H9 (cell line): Measurements from ENCODE around the gene IFNA6. TPM values are rescaled to one million over a fixed set of nuclear protein-coding genes. Genes with fewer than 3 reads are reported as not detected.

Experiments used
- DNase-seq: peaks from one replicate; pipeline ENCODE4 v3.0.0-alpha.2; 2017
- H2AFZ ChIP-seq: one replicate; pipeline ENCODE4 v1.6.1; 2013; ENCODE audit warnings: mild to moderate bottlenecking, low read length, control low read depth, moderate library complexity
- H2AK5ac ChIP-seq: 2 replicates; pipeline ENCODE4 v1.6.1; 2013; ENCODE audit warnings: low read length, control low read depth, mixed read lengths; ENCODE audit not compliant: insufficient read length
- H2BK120ac ChIP-seq: one replicate; pipeline ENCODE4 v1.6.1; 2013; ENCODE audit warnings: low read depth, mild to moderate bottlenecking, low read length, control low read depth, inconsistent platforms; ENCODE audit not compliant: poor library complexity, severe bottlenecking
- H2BK12ac ChIP-seq: 2 replicates; pipeline ENCODE4 v1.6.1; 2013; ENCODE audit warnings: low read length, control low read depth, mixed read lengths, low read depth; ENCODE audit not compliant: insufficient read length
- H2BK15ac ChIP-seq: 2 replicates; pipeline ENCODE4 v1.6.1; 2013; ENCODE audit warnings: low read depth, low read length, control low read depth
- H2BK20ac ChIP-seq: one replicate; pipeline ENCODE4 v1.6.1; 2013; ENCODE audit warnings: low read depth, mild to moderate bottlenecking, low read length, control low read depth, inconsistent platforms; ENCODE audit not compliant: poor library complexity, severe bottlenecking
- H2BK5ac ChIP-seq: 2 replicates; pipeline ENCODE4 v1.6.1; 2013; ENCODE audit warnings: low read length, control low read depth, mixed read lengths; ENCODE audit not compliant: insufficient read length
- H3K14ac ChIP-seq: 2 replicates; pipeline ENCODE4 v1.6.1; 2013; ENCODE audit warnings: low read length, control low read depth; ENCODE audit not compliant: insufficient read depth
- H3K18ac ChIP-seq: 2 replicates; pipeline ENCODE4 v1.6.1; 2013; ENCODE audit warnings: low read depth, mild to moderate bottlenecking, mixed read lengths, low read length, control low read depth; ENCODE audit not compliant: insufficient read length
- H3K23ac ChIP-seq: 2 replicates; pipeline ENCODE4 v1.6.1; 2013; ENCODE audit warnings: low read length, control low read depth, mixed read lengths, low read depth; ENCODE audit not compliant: insufficient read length
- H3K23me2 ChIP-seq: 2 replicates; pipeline ENCODE4 v1.6.1; 2013; ENCODE audit warnings: low read depth, mild to moderate bottlenecking, mixed read lengths, low read length, control low read depth; ENCODE audit not compliant: insufficient read length, poor library complexity, severe bottlenecking
- H3K27ac ChIP-seq: 2 replicates; pipeline ENCODE4 v1.5.1; 2013; ENCODE audit warnings: low read length, control low read depth, mixed read lengths, low read depth; ENCODE audit not compliant: insufficient read length
- H3K27me3 ChIP-seq: 2 replicates; pipeline ENCODE4 v1.6.1; 2013; ENCODE audit warnings: low read length, control low read depth, inconsistent platforms; ENCODE audit not compliant: insufficient read depth
- H3K4ac ChIP-seq: 2 replicates; pipeline ENCODE4 v1.6.1; 2013; ENCODE audit warnings: low read depth, mild to moderate bottlenecking, control low read depth, inconsistent platforms, low read length, moderate library complexity
- H3K4me1 ChIP-seq: 2 replicates; pipeline ENCODE4 v1.6.1; 2013; ENCODE audit warnings: low read length, control low read depth, inconsistent platforms; ENCODE audit not compliant: insufficient read depth
- H3K4me2 ChIP-seq: 2 replicates; pipeline ENCODE4 v1.6.1; 2013; ENCODE audit warnings: low read length, control low read depth, mixed read lengths; ENCODE audit not compliant: insufficient read length, insufficient read depth
- H3K56ac ChIP-seq: 2 replicates; pipeline ENCODE4 v1.6.1; 2013; ENCODE audit warnings: low read depth, mild to moderate bottlenecking, mixed read lengths, low read length, control low read depth; ENCODE audit not compliant: insufficient read length
- H3K79me1 ChIP-seq: 2 replicates; pipeline ENCODE4 v1.6.1; 2013; ENCODE audit warnings: low read depth, mild to moderate bottlenecking, moderate library complexity, low read length, control low read depth, inconsistent platforms; ENCODE audit not compliant: insufficient read depth, poor library complexity, severe bottlenecking
- H3K79me2 ChIP-seq: 2 replicates; pipeline ENCODE4 v1.6.1; 2013; ENCODE audit warnings: low read length, control low read depth, inconsistent platforms; ENCODE audit not compliant: insufficient read depth
- H3K9ac ChIP-seq: 2 replicates; pipeline ENCODE4 v1.6.1; 2013; ENCODE audit warnings: low read length, control low read depth, mixed read lengths; ENCODE audit not compliant: insufficient read length; ENCODE audit errors: extremely low read depth
- H3K9me3 ChIP-seq: one replicate; pipeline ENCODE4 v1.6.1; 2013; ENCODE audit warnings: low read depth, low read length, inconsistent platforms; ENCODE audit not compliant: control insufficient read depth
- H3T11ph ChIP-seq: one replicate; pipeline ENCODE4 v1.6.1; 2013; ENCODE audit warnings: mild to moderate bottlenecking, low read length, control low read depth, inconsistent platforms
- H4K20me1 ChIP-seq: one replicate; pipeline ENCODE4 v1.6.1; 2013; ENCODE audit not compliant: control insufficient read depth, insufficient read length, insufficient read depth
- H4K5ac ChIP-seq: 2 replicates; pipeline ENCODE4 v1.6.1; 2013; ENCODE audit warnings: low read depth, mild to moderate bottlenecking, mixed read lengths, low read length, control low read depth; ENCODE audit not compliant: insufficient read length
- H4K8ac ChIP-seq: replicated peaks from 2 replicates; pipeline ENCODE4 v1.6.1; 2013; ENCODE audit warnings: low read length, control low read depth, mixed read lengths, low read depth; ENCODE audit not compliant: insufficient read length
- H4K91ac ChIP-seq: 2 replicates; pipeline ENCODE4 v1.6.1; 2013; ENCODE audit warnings: low read depth, mild to moderate bottlenecking, moderate library complexity, mixed read lengths, low read length, control low read depth; ENCODE audit not compliant: insufficient read length
- H3K27ac Mint-ChIP-seq, 3 experiments: 2 replicates in 2 of 3; 3 replicates in 1 of 3; pipeline ENCODE4 v1.8.0; 2020 to 2021; ENCODE audit warnings: mixed read lengths in 3 of 3, mild to moderate bottlenecking in 1 of 3, moderate library complexity in 1 of 3
- H3K27me3 Mint-ChIP-seq: 2 replicates; pipeline ENCODE4 v1.8.0; 2021; ENCODE audit warnings: low read depth, mild to moderate bottlenecking, moderate library complexity, mixed read lengths
- H3K36me3 Mint-ChIP-seq, 3 experiments: 2 replicates in 2 of 3; 3 replicates in 1 of 3; pipeline ENCODE4 v1.8.0; 2020 to 2021; ENCODE audit warnings: low read depth in 3 of 3, mixed read lengths in 3 of 3; ENCODE audit not compliant: insufficient read depth in 1 of 3
- H3K4me1 Mint-ChIP-seq, 2 experiments: 2 replicates each; pipeline ENCODE4 v1.8.0; 2020; ENCODE audit warnings: mixed read lengths in 2 of 2
- H3K4me3 Mint-ChIP-seq, 2 experiments: 2 replicates in 1 of 2; 3 replicates in 1 of 2; pipeline ENCODE4 v1.8.0; 2020 to 2021; ENCODE audit warnings: mild to moderate bottlenecking in 2 of 2, mixed read lengths in 2 of 2, moderate library complexity in 1 of 2
- H3K9me3 Mint-ChIP-seq, 2 experiments: 2 replicates in 1 of 2; 3 replicates in 1 of 2; pipeline ENCODE4 v1.8.0; 2020; ENCODE audit warnings: mild to moderate bottlenecking in 2 of 2, mixed read lengths in 2 of 2, moderate library complexity in 1 of 2
- CTCF ChIP-seq: fragments of 200-600 bp; sonication (generic); conservative IDR thresholded peaks from 3 replicates; pipeline ENCODE4 v1.8.0; 2021; ENCODE audit warnings: antibody characterized with exemption, mild to moderate bottlenecking
- WGBS: extraction: QIAGEN DNeasy Blood & Tissue Kit; methylation state at CpG from one replicate; pipeline ENCODE4 v1.1.7; 2013; ENCODE audit warnings: missing lambda C conversion rate, low lambda C conversion rate, mixed read lengths; ENCODE audit not compliant: insufficient read length; ENCODE audit errors: extremely low coverage; 5-methylcytosine and 5-hydroxymethylcytosine counted together
- total RNA-seq: library from RNA; stranded (reverse); gene quantifications from 2 replicates; pipeline ENCODE4 v1.2.1, GENCODE V29; 2021

The IFNA6 gene
- total RNA-seq, 1 experiment from 2014 or later = not detected

GRCh38 chr9:21348430-21348970, 2.2 kb downstream of the IFNA6 start:
- no peak overlapping the region for H4K5ac ChIP-seq
- no peak overlapping the region for H3K4ac ChIP-seq
- no peak for TF ChIP-seq CTCF
- no peak overlapping the region for H3K4me2 ChIP-seq
- H3K23me2 ChIP-seq = no peaks in the 10 kb centered on the region
- Mint-ChIP-seq H3K27me3 (peaks cover 6% of the 10 kb centered on the region), H3K4me3 (no peak overlapping the region), H3K9me3 (peaks cover 2 to 8% of the 10 kb centered on the region in 2 experiments; a peak in 4 of 5 replicates), H3K27ac (no peak overlapping the region), H3K4me1 (no peaks in the 10 kb centered on the region), H3K36me3 (no peaks in the 10 kb centered on the region; a peak in 1 of 7 replicates)
- H3T11ph ChIP-seq = no peak overlapping the region
- H4K8ac ChIP-seq = no peak overlapping the region
- no peak for DNase-seq
- H3K9me3 ChIP-seq = no peaks in the 10 kb centered on the region
- H2BK15ac ChIP-seq = no peak overlapping the region
- no CpG with 5 or more reads among the region's 3 CpGs for WGBS
- no peak overlapping the region for H3K23ac ChIP-seq
- H4K20me1 ChIP-seq = no peaks in the 10 kb centered on the region
- H3K4me1 ChIP-seq = no peaks in the 10 kb centered on the region
- no peak overlapping the region for H2BK5ac ChIP-seq
- H2AFZ ChIP-seq = no peak overlapping the region
- no peak overlapping the region for H2BK12ac ChIP-seq
- no peak overlapping the region for H4K91ac ChIP-seq
- no peaks in the 10 kb centered on the region for H3K79me1 ChIP-seq
- H3K9ac ChIP-seq = no peak overlapping the region
- no peak overlapping the region for H3K56ac ChIP-seq
- H3K27me3 ChIP-seq = no peaks in the 10 kb centered on the region
- no peak overlapping the region for H3K27ac ChIP-seq
- no peak overlapping the region for H3K14ac ChIP-seq
- H3K79me2 ChIP-seq = no peaks in the 10 kb centered on the region
- no peak overlapping the region for H2BK20ac ChIP-seq
- no peak overlapping the region for H2BK120ac ChIP-seq
- no peak overlapping the region for H3K18ac ChIP-seq
- no peak overlapping the region for H2AK5ac ChIP-seq
